ENCODE measurements around the gene UBAP1.
"Not testable (repeated sequence)": the region's sequence is repeated elsewhere in the genome, so short reads cannot be mapped to it uniquely, and the experiment has no call there.

Gene UBAP1

GRCh38 chr9:34178436-34179212, at the start of gene UBAP1:
Gene UBAP1, plus strand, starts transcription at chr9:34179043. Its CDS starts 41,872 bp downstream, at chr9:34220915.
- no peaks in the 10 kb centered on the region for H3K36me3 ChIP-seq (ENCODE audit: insufficient read depth, low read length)
- H3K9me3 ChIP-seq (ENCODE audit: low read length) = no peaks in the 10 kb centered on the region
- peak within 1 kb of the TSS; percentile 98 for H3K4me3 ChIP-seq (ENCODE audit: low read length)
- no peaks in the 10 kb centered on the region for H3K27me3 ChIP-seq (ENCODE audit: insufficient read depth, low read length)
- peak within 1 kb of the TSS; percentile 72 for H2AFZ ChIP-seq (ENCODE audit: low read depth, low read length)
- H3K4me1 ChIP-seq (ENCODE audit: insufficient read depth, low read length) = peaks cover 8% of the 10 kb centered on the region

- Histone ChIP-seq H2AFZ (ENCODE audit: low read depth, low read length) (no peak overlapping the region), H3K4me1 (ENCODE audit: insufficient read depth, low read length) (peaks cover 8% of the 10 kb centered on the region), H3K4me3 (ENCODE audit: low read length) (no peak overlapping the region), H3K36me3 (ENCODE audit: insufficient read depth, low read length) (no peaks in the 10 kb centered on the region), H3K9me3 (ENCODE audit: low read length) (no peaks in the 10 kb centered on the region), H3K27me3 (ENCODE audit: insufficient read depth, low read length) (no peaks in the 10 kb centered on the region)
These were observed 47.3 kb upstream of the UBAP1 start for GRCh38 chr9:34131571-34131970.

- H3K4me3 ChIP-seq (ENCODE audit: low read length) = no peak overlapping the region
- H2AFZ ChIP-seq (ENCODE audit: low read depth, low read length) = no peak overlapping the region
- H3K9me3 ChIP-seq (ENCODE audit: low read length) = no peaks in the 10 kb centered on the region
- H3K27me3 ChIP-seq (ENCODE audit: insufficient read depth, low read length) = no peaks in the 10 kb centered on the region
- H3K36me3 ChIP-seq (ENCODE audit: insufficient read depth, low read length) = no peaks in the 10 kb centered on the region
- H3K4me1 ChIP-seq (ENCODE audit: insufficient read depth, low read length) = no peaks in the 10 kb centered on the region
These were observed 45.4 kb upstream of the UBAP1 start for GRCh38 chr9:34133436-34133949.

GRCh38 chr9:34134521-34134920, 44.3 kb upstream of the UBAP1 start:
- H3K4me3 ChIP-seq (ENCODE audit: low read length) = no peak overlapping the region
- no peaks in the 10 kb centered on the region for H3K9me3 ChIP-seq (ENCODE audit: low read length)
- no peaks in the 10 kb centered on the region for H3K36me3 ChIP-seq (ENCODE audit: insufficient read depth, low read length)
- no peaks in the 10 kb centered on the region for H3K27me3 ChIP-seq (ENCODE audit: insufficient read depth, low read length)
- no peak overlapping the region for H2AFZ ChIP-seq (ENCODE audit: low read depth, low read length)
- H3K4me1 ChIP-seq (ENCODE audit: insufficient read depth, low read length) = no peaks in the 10 kb centered on the region

- not testable (repeated sequence) for H3K4me3 ChIP-seq (ENCODE audit: low read length); H3K36me3 ChIP-seq (ENCODE audit: insufficient read depth, low read length); H3K9me3 ChIP-seq (ENCODE audit: low read length); H3K4me1 ChIP-seq (ENCODE audit: insufficient read depth, low read length); H2AFZ ChIP-seq (ENCODE audit: low read depth, low read length); H3K27me3 ChIP-seq (ENCODE audit: insufficient read depth, low read length)
These were observed 40.2 kb upstream of the UBAP1 start for GRCh38 chr9:34138644-34139043.

GRCh38 chr9:34139477-34140146, 39.2 kb upstream of the UBAP1 start:
- Histone ChIP-seq H3K4me3 (ENCODE audit: low read length) (no peak overlapping the region), H2AFZ (ENCODE audit: low read depth, low read length) (no peak overlapping the region), H3K4me1 (ENCODE audit: insufficient read depth, low read length) (no peaks in the 10 kb centered on the region), H3K9me3 (ENCODE audit: low read length) (no peaks in the 10 kb centered on the region), H3K27me3 (ENCODE audit: insufficient read depth, low read length) (no peaks in the 10 kb centered on the region), H3K36me3 (ENCODE audit: insufficient read depth, low read length) (no peaks in the 10 kb centered on the region)

GRCh38 chr9:34140853-34141252, 38.0 kb upstream of the UBAP1 start:
- Histone ChIP-seq H2AFZ (ENCODE audit: low read depth, low read length) (no peak overlapping the region), H3K36me3 (ENCODE audit: insufficient read depth, low read length) (no peaks in the 10 kb centered on the region), H3K4me3 (ENCODE audit: low read length) (no peak overlapping the region), H3K27me3 (ENCODE audit: insufficient read depth, low read length) (no peaks in the 10 kb centered on the region), H3K4me1 (ENCODE audit: insufficient read depth, low read length) (no peaks in the 10 kb centered on the region), H3K9me3 (ENCODE audit: low read length) (no peaks in the 10 kb centered on the region)

GRCh38 chr9:34143116-34143515, 35.7 kb upstream of the UBAP1 start:
- Histone ChIP-seq H3K4me1 (ENCODE audit: insufficient read depth, low read length) (no peaks in the 10 kb centered on the region), H3K36me3 (ENCODE audit: insufficient read depth, low read length) (no peaks in the 10 kb centered on the region), H3K9me3 (ENCODE audit: low read length) (no peaks in the 10 kb centered on the region), H2AFZ (ENCODE audit: low read depth, low read length) (no peak overlapping the region), H3K4me3 (ENCODE audit: low read length) (no peak overlapping the region), H3K27me3 (ENCODE audit: insufficient read depth, low read length) (no peaks in the 10 kb centered on the region)

GRCh38 chr9:34145165-34145564, 33.7 kb upstream of the UBAP1 start:
- H3K27me3 ChIP-seq (ENCODE audit: insufficient read depth, low read length) = no peaks in the 10 kb centered on the region
- no peaks in the 10 kb centered on the region for H3K36me3 ChIP-seq (ENCODE audit: insufficient read depth, low read length)
- H3K4me1 ChIP-seq (ENCODE audit: insufficient read depth, low read length) = no peaks in the 10 kb centered on the region
- H3K4me3 ChIP-seq (ENCODE audit: low read length) = no peak overlapping the region
- H2AFZ ChIP-seq (ENCODE audit: low read depth, low read length) = no peak overlapping the region
- no peaks in the 10 kb centered on the region for H3K9me3 ChIP-seq (ENCODE audit: low read length)

GRCh38 chr9:34151398-34151797, 27.4 kb upstream of the UBAP1 start:
- H3K36me3 ChIP-seq (ENCODE audit: insufficient read depth, low read length) = no peaks in the 10 kb centered on the region
- H3K4me1 ChIP-seq (ENCODE audit: insufficient read depth, low read length) = no peaks in the 10 kb centered on the region
- no peak overlapping the region for H2AFZ ChIP-seq (ENCODE audit: low read depth, low read length)
- no peaks in the 10 kb centered on the region for H3K9me3 ChIP-seq (ENCODE audit: low read length)
- no peaks in the 10 kb centered on the region for H3K27me3 ChIP-seq (ENCODE audit: insufficient read depth, low read length)
- no peak overlapping the region for H3K4me3 ChIP-seq (ENCODE audit: low read length)

GRCh38 chr9:34154057-34154456, 24.8 kb upstream of the UBAP1 start:
- H3K36me3 ChIP-seq (ENCODE audit: insufficient read depth, low read length) = no peaks in the 10 kb centered on the region
- no peak overlapping the region for H2AFZ ChIP-seq (ENCODE audit: low read depth, low read length)
- H3K4me3 ChIP-seq (ENCODE audit: low read length) = no peak overlapping the region
- H3K4me1 ChIP-seq (ENCODE audit: insufficient read depth, low read length) = peaks cover 3% of the 10 kb centered on the region
- H3K27me3 ChIP-seq (ENCODE audit: insufficient read depth, low read length) = no peaks in the 10 kb centered on the region
- no peaks in the 10 kb centered on the region for H3K9me3 ChIP-seq (ENCODE audit: low read length)

- no peak overlapping the region for H2AFZ ChIP-seq (ENCODE audit: low read depth, low read length)
- H3K4me1 ChIP-seq (ENCODE audit: insufficient read depth, low read length) = peaks cover 3% of the 10 kb centered on the region
- H3K27me3 ChIP-seq (ENCODE audit: insufficient read depth, low read length) = no peaks in the 10 kb centered on the region
- no peak overlapping the region for H3K4me3 ChIP-seq (ENCODE audit: low read length)
- no peaks in the 10 kb centered on the region for H3K36me3 ChIP-seq (ENCODE audit: insufficient read depth, low read length)
- no peaks in the 10 kb centered on the region for H3K9me3 ChIP-seq (ENCODE audit: low read length)
These were observed 21.5 kb upstream of the UBAP1 start for GRCh38 chr9:34157318-34157717.

- H3K4me3 ChIP-seq (ENCODE audit: low read length) = no peak overlapping the region
- peaks cover 3% of the 10 kb centered on the region for H3K4me1 ChIP-seq (ENCODE audit: insufficient read depth, low read length)
- H3K9me3 ChIP-seq (ENCODE audit: low read length) = no peaks in the 10 kb centered on the region
- H3K27me3 ChIP-seq (ENCODE audit: insufficient read depth, low read length) = no peaks in the 10 kb centered on the region
- H2AFZ ChIP-seq (ENCODE audit: low read depth, low read length) = no peak overlapping the region
- no peaks in the 10 kb centered on the region for H3K36me3 ChIP-seq (ENCODE audit: insufficient read depth, low read length)
These were observed 20.9 kb upstream of the UBAP1 start for GRCh38 chr9:34157898-34158297.

Measured in neuron (in vitro differentiated cells).